HG03135 (cell line): ENCODE results near the gene NPRL2.

Experiments
- ATAC-seq: cut with Tn5 transposase; IDR thresholded peaks from one replicate; pipeline ENCODE4 v1.9.1; 2021; ENCODE audit warnings: mild to moderate bottlenecking, moderate library complexity; ENCODE audit not compliant: unreplicated experiment

Gene NPRL2

DNA sequence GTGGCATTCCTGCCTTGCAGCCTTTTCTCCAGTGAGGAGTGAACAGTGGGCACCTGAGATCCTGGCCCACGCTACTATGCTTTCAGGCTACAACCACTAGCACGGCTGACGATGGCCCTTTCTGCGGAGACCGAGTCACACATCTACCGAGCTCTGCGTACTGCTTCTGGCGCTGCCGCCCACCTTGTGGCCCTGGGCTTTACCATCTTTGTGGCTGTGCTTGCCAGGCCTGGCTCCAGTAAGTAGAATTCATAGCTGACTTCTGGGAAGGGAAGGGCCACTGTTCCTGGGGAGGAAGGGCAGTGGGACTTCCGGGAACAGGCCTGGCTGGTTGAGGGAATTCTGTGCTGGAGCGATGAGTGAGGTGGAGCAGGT lies 735 bp upstream of the NPRL2 start:
- no peak for ATAC-seq

DNA sequence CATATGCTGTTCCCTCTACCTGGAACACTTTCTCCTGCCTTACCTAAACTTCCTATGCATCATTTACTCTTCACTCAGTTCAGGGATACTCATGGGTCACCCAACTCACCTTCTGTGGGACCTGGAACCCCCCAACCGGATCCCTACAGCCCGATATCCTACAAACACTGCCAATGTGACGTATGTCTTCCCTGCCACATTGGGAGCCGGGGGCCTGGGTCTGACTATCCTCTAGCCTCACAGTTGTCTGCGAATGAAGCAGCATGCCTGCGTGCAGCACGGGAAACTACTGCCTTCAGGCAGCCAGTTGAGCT lies 405 bp downstream of the NPRL2 start:
- ATAC-seq = no peak

DNA sequence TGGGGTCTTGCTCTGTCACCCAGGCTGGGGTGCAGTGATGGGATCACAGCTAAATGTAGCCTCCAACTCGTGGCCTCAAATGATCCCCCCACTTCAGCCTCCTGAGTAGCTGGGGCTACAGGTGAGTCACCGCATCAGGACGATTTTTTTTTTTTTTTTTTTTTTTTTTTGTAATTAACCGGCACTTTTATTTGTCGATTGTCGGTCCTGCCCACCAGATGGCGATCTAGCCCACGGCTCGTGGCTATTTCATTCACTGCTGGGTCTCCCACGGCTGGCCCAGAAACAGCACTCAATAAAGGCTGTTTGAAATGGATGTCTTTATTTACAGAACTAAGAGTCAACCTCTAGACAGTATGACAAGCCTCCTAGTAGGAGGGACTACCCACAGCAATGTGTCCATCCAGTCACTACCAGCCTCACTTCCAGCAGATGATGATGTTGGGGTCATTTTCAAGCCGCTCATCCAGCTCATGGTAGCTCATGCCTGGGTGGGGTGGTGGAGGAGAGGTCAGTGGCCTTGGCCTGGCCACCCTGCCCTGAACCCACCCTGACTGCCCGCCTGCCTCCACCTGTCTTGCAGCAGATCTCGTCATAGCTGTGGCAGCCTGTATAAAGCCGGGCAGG lies 3.3 kb downstream of the NPRL2 start:
- ATAC-seq = no peak

DNA sequence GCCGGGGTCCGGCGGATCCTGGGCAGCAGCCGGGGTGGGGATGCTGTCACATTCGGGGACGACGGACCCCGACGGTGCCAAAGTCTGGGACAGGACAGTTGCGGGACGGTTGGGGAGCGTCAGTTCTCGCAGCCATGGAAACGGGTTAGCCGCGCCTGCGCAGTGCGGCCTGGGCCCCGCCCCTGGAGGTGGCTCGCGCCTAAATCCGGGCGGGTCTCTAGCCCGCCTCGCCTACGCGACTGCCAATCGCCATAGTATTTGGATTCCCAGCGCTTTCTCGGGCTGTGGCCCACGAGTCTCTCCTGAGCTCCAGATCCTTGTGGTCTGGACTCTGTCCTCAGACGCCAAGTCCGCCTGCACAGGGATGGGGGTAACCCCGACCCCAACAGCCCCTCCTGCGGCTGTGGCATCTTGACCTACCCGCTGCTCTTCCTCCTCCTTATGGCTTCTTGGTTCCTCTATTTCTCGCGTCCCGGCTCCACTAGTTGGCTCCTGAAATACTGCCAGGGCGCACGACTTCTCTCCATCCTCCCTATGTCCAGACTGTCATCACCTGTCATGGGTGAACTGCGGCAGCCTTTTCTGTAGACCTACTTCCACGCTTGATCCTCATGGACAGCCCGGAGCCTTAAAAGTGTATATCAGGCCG lies 4.9 kb downstream of the NPRL2 start, which contains the start of gene ZMYND10:
Gene ZMYND10, minus strand, starts transcription at position 147 of the 649 bp plus-strand sequence. CDS start 153 bp downstream, outside the sequence.
- no peak for ATAC-seq

DNA sequence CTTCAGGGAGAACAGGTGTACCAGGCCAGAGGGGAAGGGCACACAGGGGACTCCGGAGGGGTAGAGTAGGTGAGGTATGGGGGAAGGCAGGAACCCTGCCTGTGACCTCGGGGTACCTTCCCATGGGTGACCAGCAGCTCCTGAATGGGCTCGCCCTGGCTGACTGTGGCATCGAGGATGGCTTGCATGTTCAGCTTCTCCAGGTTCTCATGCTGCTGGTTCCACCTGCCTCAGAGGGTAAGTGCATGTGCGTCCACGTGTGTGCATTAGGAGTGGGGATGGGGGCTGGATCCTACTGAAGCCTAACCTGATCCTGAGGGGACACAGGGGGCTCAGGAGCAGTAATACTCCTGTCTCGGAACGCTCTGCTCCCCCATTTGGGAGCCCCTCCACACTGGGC lies 5.6 kb downstream of the NPRL2 start:
- no peak for ATAC-seq

DNA sequence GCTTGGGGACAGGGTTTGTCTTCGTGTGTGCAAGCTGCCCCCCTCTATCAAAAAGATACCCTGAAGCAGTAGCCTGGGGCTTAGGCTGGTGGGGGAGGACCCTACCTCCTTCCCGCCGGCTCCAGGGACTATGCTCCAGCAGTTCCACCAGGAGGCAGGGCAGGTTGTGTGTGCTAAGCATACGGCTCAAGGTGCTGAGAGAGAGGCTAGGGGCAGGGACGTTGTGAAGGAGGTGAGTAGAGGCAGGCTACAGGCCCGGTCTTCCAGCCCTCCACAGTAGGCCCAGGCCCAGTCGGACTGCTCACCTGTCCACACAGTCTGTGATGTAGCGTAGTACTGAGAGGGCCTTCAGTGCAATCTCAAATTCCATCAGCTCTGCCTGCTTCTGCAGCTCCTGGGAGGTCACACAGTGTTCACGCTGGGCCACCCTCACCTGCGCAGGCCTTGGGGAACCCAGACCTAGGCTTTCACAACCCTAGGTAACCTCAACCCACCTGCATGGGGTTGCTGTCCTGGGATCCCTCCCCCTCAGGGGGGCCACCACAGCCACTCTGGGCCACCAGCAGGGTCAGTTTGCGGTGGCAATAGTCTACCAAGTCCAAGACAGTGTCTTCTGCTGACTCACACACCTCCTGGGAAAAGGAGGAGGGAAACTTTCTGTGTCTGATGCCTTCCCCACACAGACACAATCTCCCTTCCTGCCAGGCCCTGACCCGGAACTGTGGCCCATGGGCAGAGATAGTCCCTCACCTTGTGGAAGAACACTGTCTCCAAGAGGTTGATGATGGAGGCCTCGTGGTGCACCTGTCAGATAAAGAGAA lies 7.6 kb downstream of the NPRL2 start:
- ATAC-seq = no peak

DNA sequence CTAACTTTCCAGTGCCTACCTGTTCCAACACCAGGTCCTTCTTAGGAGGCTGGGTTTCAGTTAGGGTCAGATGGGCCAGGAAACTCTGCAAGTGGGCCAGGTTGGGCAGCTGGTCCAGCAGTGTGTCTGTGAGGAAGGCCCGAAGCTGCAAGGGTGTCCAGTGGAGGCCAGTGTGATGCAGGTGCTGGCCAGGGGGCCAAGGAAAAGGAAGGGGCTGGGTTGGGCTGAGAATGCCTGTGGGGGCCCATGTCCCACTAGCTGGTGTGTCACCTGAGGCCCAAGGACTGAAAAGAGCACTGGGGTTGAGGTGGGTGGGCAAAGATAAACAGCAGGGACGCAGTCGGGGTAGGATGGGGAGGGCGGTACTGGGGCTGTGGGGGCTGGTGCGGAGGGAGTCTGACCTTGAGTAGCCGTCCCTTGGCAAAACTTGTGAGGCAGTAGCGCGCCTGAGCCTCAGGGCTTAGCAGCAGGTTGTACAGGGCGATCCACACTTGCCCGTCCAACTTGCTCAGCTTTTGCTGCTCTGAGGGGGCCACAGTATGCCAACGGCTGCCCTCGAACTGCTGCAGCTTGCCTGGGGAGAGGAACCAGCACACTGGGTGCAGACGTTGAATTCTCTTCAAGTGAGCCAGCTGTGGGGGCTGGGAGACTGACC lies 8.5 kb downstream of the NPRL2 start:
- no peak for ATAC-seq

DNA sequence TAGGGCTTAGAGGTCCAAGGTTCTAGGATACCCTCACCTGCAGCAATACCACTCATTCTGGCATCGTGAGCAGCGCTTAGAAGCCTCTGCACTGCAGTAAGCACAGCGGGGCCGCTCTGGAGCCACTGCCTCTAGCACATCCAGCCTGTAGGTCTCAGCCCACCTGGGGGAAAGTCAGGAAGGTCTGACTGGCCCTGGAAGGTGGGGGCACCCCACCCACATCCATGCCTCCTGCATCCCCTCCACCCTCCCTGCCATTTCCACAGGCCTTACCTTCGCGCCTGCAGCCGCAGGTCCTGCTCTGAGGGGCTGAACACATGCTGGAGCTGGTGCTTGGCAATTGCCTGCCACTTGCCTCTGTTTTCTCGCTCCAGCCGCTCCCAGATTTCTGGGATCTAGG lies 9.0 kb downstream of the NPRL2 start:
- no peak for ATAC-seq

DNA sequence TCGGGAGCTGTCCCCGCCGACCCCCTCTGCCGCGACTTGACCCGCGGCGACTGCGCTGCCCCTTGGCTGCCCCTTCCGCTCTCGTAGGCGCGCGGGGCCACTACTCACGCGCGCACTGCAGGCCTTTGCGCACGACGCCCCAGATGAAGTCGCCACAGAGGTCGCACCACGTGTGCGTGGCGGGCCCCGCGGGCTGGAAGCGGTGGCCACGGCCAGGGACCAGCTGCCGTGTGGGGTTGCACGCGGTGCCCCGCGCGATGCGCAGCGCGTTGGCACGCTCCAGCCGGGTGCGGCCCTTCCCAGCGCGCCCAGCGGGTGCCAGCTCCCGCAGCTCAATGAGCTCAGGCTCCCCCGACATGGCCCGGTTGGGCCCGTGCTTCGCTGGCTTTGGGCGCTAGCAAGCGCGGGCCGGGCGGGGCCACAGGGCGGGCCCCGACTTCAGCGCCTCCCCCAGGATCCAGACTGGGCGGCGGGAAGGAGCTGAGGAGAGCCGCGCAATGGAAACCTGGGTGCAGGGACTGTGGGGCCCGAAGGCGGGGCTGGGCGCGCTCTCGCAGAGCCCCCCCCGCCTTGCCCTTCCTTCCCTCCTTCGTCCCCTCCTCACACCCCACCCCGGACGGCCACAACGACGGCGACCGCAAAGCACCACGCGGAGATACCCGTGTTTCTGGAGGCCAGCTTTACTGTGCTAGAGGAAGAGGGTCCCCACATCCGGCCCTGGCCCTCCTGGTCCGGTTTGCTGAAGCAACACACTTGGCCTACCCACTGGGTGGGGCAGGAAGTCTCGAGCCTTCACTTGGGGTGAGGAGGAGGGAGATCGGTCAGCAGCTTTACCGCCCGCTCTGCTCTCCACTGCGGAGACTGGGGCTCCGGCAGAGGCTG lies 9.9 kb downstream of the NPRL2 start, which contains the start of gene RASSF1:
Gene RASSF1, minus strand, starts transcription at position 389 of the 882 bp plus-strand sequence. Its CDS starts 31 bp downstream, at position 358.
- no peak for ATAC-seq

DNA sequence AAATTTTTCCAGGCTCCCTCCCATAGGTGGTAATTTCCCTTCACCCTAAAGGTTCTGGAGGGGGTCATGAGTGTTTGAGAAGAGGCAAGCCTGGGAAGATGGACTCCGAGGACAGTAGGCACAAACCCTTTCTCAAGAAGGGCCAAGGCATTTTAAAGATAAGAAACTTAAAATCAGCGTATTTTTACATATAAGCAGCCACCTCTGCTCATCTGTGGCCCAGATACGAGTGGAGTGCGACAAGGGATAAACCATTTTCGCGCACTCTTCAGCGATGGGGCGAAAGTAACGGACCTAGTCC lies 10.5 kb downstream of the NPRL2 start:
- ATAC-seq = no peak

DNA sequence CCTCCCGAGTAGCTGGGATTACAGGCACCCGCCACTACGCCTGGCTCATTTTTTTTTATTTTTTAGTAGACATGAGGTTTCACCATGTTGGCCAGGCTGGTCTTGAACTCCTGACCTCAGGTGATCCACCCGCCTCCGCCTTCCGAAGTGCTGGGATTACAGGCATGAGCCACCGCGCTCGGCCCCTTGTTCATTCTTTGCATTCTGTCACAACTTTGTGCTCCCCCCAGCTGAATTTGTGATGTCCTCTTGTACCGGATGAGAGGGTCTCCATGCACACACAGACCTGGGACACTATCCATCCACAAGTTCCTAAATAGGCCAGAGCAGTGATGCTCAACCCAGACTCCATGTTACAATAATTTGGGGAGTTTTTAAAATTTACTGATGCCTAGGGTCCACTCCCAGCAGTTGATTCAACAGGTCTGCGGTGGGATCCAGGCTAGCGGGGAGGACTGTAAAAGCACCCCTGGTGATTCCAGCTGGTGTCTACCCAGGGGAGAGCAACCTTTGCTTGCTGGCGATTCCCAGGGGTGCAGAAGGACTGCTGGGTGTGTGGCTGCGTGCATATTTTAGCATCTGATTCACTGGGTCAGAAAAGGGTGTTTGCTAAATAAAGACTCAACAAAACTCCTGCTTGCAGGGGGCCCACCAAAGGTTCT lies 11.0 kb downstream of the NPRL2 start:
- no peak for ATAC-seq

DNA sequence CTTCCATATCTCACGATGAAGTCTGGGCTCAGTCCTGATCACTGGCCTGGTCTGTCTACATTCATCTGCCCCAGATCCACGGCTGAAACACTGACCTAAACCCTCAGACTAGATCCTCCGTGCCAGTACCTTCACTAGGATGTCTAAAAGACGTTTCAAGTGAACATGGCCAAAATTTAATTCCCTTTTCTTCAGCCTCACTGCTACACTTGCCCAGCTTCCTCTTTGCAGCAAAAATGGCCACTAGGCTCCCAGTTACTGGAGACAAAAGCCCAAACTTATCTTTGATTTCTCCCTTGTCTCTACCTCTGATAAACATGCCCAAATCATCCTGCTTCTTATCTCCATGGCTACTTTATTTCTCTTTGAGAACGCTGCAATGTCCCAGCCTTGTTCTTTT lies 11.6 kb downstream of the NPRL2 start:
- no peak for ATAC-seq

DNA sequence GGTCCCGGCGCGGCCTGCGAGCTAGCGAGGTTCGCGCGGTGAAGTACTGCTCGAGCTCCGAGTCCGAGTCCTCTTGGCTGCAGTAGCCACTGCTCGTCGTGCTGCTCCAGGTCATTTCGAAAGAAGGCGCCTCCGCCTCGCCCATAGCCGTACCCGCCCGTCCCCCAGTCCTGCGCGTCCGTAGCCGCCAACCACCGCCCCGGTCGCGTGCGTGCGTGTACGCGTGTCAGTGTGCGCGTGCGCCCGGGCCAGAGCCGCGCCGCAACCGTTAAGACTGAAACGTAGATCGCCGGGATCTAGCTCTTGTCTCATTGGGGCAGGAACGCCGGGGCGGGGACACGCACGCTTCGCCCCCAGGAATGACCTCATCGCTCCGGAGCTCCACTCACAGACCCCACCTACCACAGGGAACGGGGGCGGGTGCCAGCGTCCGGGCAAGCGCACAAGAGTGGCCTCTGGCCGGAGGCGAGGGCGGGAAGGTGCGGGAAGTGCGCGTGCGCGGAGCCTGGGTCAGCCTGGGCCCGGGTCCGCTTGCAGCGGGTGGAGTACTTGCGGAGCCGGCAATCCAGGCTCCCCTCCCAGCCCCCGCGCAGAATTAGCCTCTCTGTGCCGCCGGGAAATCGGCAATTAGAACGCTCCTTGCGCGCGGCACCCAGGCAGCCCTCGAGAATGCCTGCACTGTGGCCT lies 13.3 kb downstream of the NPRL2 start:
- peak; percentile 67 for ATAC-seq

DNA sequence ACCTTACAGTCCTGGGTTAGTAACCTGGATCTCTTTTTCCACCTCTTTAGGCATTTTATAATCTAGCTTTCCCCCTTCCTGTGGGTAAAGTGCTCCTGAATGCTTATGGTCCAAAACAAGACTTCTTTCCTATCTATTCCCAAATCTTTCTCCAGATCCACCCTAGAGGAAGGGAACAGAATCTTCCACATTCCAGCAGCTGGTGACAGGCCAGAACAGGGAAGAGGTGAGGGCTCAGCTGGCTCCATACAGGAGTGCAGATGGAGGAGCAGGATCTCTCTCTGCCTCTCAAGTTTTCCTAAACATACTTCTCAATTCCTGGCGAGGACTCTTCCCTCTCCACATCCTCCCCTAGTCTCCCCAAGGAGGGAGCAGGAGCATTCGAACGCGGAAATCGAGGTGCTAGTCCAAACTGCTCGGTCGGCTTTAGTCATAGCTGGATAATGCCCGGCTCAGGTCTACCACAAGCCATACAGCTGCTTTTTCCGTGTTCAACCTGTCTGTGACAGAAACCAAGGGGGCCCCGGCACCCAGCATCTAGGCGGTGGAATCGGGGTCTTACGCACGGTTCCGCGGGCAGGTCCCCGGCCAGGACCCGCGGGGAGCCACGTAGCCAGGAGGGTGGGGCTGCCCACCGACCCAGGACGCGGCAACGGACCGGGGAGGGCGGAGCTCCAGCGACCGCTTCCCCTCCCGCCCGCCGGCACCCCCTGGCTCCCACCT lies 14.0 kb downstream of the NPRL2 start:
- peak; percentile 27 for ATAC-seq

DNA sequence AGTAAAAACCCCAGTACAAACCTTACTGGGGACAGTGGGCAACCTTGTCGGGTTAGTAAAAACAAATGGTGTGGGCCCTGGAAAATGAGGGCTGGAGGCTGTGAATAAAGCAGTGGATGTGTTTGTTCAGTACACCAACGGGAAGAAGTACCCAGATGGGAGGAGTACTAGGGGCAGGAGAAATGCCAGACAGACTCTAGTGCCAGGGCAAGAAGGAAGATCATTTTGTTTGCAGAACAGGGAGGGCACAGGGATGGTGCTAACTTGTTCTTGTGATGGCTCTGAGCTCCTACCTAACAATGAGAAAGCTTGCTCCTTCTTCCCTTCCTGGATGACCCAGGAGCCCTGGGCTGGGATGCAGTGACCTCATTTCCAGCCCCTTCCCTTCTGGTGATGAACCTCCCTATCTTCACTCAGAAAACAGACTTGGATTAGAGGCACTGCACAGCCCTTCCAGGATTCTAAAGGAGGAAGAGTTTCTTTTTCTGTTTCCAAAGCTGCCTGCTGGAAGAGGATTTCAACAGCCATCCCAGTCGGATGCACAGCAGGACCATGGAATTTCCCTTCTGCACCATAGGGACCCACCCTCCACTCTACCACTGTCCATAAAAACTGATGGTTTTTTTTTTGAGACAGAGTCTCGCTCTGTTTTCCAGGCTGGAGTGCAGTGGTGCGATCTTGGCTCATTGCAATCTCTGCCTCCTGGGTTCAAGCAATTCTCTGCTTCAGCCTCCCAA lies 16.1 kb downstream of the NPRL2 start:
- no peak for ATAC-seq

DNA sequence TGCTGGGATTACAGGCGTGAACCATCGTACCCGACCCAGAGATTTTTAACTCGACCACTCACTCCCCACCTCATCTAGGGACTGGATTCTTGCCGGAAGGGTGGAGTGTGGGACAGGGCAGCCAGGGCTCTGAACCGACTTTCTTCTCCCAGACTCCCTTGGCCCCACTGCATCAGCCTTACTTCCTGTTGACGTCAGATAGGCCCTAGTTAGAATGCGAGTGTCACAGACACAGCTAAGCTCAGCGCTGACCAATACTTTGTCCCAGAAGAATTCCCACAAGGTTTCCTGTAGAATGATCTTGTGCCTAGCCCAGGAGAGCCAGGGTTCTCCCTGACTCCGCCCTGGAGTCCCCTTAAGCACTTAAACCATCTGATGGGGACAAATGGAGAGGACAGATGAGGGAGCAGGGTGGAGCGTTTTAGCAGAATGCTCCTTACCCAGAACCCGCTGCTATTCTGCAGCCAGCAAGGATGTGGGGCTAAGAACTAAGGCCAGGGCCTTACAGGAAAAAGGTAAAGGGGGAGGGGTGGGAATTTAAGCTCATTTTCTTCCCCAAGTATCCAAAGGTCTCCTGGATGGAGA lies 16.7 kb downstream of the NPRL2 start:
- no peak for ATAC-seq

DNA sequence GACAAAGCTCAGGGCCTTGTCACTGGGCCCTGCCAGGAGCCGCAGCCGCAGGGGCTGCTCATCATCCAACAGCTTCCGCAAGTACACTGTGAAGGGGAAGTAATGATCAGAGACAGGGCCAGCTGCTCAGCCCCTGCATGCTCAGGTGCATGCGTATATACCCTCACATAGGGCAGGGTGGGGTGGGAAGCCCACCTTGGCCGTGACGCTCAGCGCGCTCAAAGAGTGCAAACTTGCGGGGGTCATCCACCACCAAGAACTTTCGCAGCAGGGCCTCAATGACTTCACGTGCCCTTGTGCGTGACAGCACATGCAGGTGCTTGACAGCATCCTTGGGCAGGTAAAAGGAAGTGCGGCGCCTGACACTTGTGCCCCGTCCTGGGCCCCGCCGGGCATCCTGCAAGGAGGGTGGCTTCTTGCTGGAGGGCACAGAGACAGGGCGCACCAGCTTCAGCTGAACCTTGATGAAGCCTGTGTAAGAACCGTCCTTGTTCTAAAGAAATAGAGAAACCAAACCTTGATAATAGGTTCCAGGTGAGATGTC lies 19.1 kb downstream of the NPRL2 start:
- ATAC-seq = no peak

DNA sequence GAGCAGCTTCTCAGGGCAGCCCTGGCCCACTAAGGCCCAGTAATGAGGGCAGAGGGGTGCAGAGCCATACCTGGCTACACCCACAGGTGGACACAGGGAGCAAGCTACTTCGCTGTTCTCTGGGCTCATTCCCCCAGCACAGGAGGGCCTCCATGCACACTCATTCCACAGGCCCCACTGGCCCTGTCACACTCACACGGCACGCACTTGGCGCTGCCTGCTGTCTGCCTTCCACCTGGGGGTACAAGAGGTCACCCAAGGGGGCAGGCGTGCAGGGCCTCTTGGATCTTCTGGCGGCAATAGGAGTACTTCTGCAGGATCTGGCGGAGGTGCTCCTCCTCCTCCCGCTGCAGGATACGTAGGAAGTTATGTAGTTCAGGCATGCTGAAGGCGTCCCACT lies 20.2 kb downstream of the NPRL2 start:
- ATAC-seq = no peak
